ENCODE data around the gene TMEM69. TPM values are rescaled to one million over a fixed set of nuclear protein-coding genes. Genes with fewer than 3 reads are reported as not detected.
"Not testable (repeated sequence)": the region's sequence is repeated elsewhere in the genome, so short reads cannot be mapped to it uniquely, and the experiment has no call there.

The TMEM69 gene
- total and polyA plus RNA-seq, 2 of the 8 experiments (the other 6 are each of a cell fraction or from before 2014, with no cell fraction given): 39.0 to 123 TPM

- H2BK20ac ChIP-seq (ENCODE audit: low read length); H3K14ac ChIP-seq (ENCODE audit: insufficient read length); FAIRE-seq; H3K56ac ChIP-seq (replicated peaks; ENCODE audit: insufficient read length, low read depth, low read length); H3K4me3 ChIP-seq (ENCODE audit: extremely low read depth in 1 of 4, insufficient read depth in 2 of 4, low read depth in 3 of 4, low read length in 4 of 4); H3K4me1 ChIP-seq (replicated peaks in 1 of 4; ENCODE audit: control insufficient read depth in 3 of 4, insufficient read depth in 4 of 4, low read length in 3 of 4); H2BK120ac ChIP-seq (replicated peaks; ENCODE audit: low read depth, low read length); H2BK12ac ChIP-seq (ENCODE audit: low read depth, low read length); H3K9ac ChIP-seq (replicated peaks in 1 of 4; ENCODE audit: extremely low read depth in 1 of 4, low read depth in 3 of 4, low read length in 3 of 4); H4K5ac ChIP-seq (ENCODE audit: insufficient read length, low read depth, low read length); H3K79me2 ChIP-seq (ENCODE audit: control insufficient read depth in 1 of 2, insufficient read depth in 2 of 2, low read length in 2 of 2); H3K36me3 ChIP-seq (ENCODE audit: control insufficient read depth in 2 of 4, insufficient read depth in 4 of 4, low read length in 3 of 4); H2AFZ ChIP-seq (ENCODE audit: low read length); H3K4ac ChIP-seq (replicated peaks; ENCODE audit: insufficient read length, low read depth, low read length); H4K91ac ChIP-seq (replicated peaks; ENCODE audit: insufficient read length, low read length); H3K18ac ChIP-seq (ENCODE audit: extremely low read depth, low read length); H2BK5ac ChIP-seq (ENCODE audit: low read depth, low read length); H3K9me3 ChIP-seq (ENCODE audit: insufficient read depth in 2 of 2, low read depth in 1 of 2, low read length in 1 of 2); H2AK5ac ChIP-seq (ENCODE audit: low read depth, low read length); H3K79me1 ChIP-seq (ENCODE audit: low read depth, low read length); H3K23me2 ChIP-seq (ENCODE audit: low read depth, low read length); H3K27ac ChIP-seq (ENCODE audit: low read depth, low read length); H4K20me1 ChIP-seq (replicated peaks in 1 of 2; ENCODE audit: control insufficient read depth in 1 of 2, insufficient read depth in 2 of 2, low read length in 2 of 2); H3K27me3 ChIP-seq (replicated peaks in 1 of 4; ENCODE audit: control insufficient read depth in 3 of 4, extremely low read depth in 1 of 4, insufficient read depth in 3 of 4, low read length in 3 of 4); CTCF ChIA-PET (ENCODE audit: partially characterized antibody); H3K23ac ChIP-seq (ENCODE audit: insufficient read length); H3K4me2 ChIP-seq (ENCODE audit: insufficient read depth in 1 of 2, low read depth in 2 of 2, low read length in 2 of 2); H4K8ac ChIP-seq (ENCODE audit: extremely low read depth, insufficient read depth, low read length); H2BK15ac ChIP-seq (ENCODE audit: low read length); DNase-seq (ENCODE audit: low read depth in 1 of 2, low spot score in 2 of 2): not testable (repeated sequence)
- POLR2A ChIA-PET (ENCODE audit: partially characterized antibody): interaction anchor here (0.7 to 0.8 kb wide), 2 partner anchors 40 to 1194 kb away, joined by 3 to 4 read pairs; partner anchors contain the start of gene GPBP1L1
- WGBS, 2 experiments (ENCODE audit: extremely low coverage in 1 of 2, insufficient coverage in 1 of 2, insufficient read length in 1 of 2, insufficient replicate concordance in 2 of 2, low coverage in 1 of 2, low lambda C conversion rate in 2 of 2, missing lambda C conversion rate in 1 of 2): 94% methylated on average over 8 of the region's 9 CpGs; no CpG with 5 or more reads in 1 of the 2 experiments
Observed at GRCh38 chr1:45726007-45726406, 38.0 kb downstream of the TMEM69 start.
